HG03521 (cell line): ENCODE data around the gene PDE11A.

Experiments
- ATAC-seq: cut with Tn5 transposase; IDR thresholded peaks from one replicate; pipeline ENCODE4 v1.9.1; 2021; ENCODE audit warnings: mild to moderate bottlenecking, moderate library complexity; ENCODE audit not compliant: unreplicated experiment

PDE11A gene

DNA sequence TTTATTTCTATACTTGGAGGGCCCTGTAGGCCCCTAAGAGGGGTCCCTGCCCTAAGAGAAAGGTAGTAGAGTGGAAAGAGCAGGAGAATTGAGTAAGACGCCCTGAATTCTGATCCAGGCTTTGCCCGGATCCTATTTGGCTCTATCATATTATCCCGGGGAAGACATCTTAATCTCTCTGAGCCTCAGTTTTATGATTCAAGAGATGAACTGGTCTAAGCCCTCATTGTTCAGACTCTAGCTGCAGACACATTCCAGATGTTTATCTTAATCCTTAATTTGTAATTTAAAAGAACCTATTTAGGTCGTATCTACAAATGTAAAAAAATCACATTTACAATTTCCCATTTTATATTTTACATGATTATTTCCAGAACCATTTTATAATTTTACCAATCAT lies 459.9 kb downstream of the PDE11A start:
- ATAC-seq = no peak

DNA sequence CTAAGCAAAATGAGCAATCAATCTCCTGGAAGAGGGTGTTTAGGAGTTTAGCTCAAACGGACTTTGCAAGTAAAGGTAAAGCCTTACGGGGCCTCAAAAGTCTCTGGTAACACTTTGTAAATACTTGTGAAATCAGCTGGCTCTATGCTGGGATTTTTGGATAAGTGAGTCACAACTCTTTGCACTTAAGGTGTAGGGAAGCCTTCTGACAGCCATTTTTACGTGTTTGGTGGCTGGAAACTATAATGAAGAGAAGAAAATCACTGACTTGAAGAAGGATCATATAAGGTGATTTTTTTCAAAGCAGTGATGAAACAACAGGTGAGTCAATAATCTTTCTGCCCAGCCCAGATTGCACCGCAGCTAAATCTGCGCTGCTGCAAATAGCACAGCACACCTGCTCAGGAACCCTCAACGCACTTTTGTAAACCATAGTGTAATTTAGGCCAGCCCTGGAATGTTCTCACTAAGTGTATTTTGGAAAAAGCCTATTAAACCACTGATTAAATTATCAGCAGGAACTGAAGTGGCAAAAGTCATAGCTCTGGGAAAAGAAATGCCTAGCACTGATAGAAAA lies 461.2 kb downstream of the PDE11A start:
- no peak for ATAC-seq

DNA sequence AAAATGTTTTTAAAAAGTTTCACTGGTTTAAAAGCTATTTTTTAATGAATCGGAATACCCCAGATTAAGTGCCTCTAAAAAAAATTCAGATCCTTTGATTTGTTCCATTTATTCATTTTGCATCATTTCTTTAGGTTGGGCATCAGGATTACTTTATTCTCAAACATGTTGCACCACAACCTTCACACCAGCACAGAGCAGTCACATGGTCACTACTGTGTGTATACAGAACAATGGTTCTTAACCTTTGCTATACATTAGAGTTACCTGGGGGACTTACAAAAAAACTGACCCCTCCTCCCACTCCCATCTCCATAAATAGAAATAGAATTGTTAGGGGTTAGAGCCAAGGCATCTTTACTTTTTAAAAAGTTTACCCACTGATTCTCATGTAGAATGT lies 461.8 kb downstream of the PDE11A start:
- no peak for ATAC-seq

DNA sequence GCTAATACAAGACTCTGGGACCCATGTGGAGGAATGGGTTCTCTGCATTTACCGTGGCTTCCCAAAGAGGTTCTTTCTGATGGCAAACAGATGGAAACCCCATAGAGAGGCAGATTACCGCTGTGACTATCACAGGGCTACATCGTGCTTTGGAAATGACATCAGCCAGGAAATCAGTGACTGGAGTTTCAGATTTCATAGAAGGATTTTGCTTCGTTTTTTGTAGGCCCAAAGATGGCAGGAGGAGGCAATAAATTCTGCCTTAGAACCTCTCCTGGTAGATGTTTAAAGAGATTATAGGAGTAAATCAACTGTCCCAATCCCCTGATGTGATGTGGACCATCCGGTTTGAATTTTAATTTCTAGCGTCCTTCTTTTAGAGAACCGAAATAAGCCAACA lies 465.9 kb downstream of the PDE11A start:
- ATAC-seq = no peak

DNA sequence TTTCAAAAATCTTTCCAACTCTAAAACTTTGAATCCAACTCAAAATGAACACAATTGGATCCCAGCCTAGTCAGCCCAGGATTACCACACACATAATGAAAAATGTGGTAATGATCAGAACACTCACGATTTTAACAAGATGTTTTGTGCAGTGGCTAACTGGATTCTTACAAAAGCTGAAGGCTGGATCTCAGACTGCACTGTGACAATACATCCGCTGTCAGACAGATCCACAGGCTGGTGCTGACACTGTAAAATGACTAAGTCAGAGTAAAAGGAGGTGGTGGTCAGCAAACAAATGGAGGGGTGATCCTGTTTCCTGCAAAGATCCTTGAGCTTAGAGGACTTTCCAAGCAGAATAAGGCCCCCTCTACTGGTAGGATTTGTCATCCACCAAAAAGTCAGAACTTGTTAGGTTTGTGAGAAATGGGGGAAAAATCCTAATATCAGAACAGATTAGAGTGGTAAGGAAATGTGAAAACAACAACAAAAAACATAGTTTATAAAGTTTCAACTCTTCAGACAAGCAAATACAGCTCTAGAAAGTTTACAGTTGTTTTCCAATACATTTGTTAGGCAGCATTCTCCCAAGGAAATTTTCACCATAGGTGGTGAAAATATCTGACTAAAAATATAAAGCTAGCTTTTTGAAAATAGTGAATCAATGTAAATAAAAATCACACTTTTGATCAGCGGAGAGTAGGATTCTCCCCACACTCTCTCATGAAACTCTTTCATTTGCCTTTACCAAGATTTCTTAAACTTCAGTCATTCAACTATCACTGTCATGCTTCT lies 468.1 kb downstream of the PDE11A start:
- ATAC-seq = no peak

DNA sequence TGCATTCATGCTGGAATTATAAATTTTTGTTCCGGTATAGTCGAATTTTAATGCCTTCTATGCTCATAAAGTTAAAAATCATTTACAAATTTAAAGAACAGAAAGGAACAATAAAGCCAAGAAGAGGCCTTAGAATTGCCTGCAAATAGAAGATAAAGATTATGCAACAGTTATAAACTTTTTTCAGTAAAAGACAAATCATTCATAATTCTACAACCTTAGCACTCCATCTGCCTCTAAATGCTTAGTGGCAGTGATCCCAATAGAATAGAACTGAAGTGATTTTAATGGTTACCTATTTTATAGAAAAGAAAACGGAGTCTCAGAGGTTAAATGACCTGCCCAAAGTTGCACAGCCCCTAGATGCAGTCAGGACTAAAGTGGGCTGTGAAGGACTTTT lies 468.8 kb downstream of the PDE11A start:
- no peak for ATAC-seq

DNA sequence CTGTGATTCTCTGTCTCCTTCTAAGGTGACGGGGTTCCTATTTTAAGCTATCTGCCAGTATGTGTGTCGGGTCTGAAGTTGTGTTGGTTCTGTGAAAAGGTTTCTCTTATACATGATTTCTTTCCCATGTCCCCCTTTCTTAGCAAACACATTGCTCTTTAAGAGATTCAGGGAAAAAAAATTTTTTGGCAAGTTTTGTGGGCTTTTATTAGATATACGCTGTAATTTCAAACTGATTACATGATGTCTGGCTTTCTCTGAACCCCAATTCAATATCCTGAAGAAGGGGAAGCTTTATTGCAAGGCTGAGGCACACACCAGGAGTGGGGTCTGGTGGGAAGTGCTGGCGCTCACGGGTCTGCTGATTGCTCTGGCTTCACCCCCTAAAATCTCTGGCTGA lies 469.4 kb downstream of the PDE11A start:
- no peak for ATAC-seq

DNA sequence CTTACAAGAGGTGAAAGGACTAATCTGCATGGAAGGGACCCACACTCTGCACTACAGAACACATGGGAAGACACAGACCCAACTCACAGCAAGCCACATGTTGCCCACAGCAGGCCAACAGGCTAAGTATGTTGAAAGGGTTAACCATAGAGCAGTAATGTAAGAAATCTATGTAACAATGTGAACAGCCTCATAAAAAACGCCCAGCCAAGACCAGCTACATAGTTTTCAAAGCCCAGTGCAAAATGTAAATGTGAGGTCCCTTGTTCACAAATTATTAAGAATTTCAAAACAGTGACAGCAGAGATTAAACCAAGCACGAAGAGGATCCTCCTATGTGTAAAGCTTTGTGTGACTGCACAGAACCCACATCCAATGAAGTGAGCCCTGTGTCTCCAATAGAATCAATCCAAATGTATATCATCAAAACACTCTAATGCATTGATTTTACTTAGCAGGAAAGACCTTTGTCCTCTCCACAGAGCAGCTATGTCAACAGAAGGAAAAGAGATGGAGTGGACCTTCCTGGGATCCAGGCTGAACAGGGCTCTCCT lies 469.9 kb downstream of the PDE11A start:
- no peak for ATAC-seq

DNA sequence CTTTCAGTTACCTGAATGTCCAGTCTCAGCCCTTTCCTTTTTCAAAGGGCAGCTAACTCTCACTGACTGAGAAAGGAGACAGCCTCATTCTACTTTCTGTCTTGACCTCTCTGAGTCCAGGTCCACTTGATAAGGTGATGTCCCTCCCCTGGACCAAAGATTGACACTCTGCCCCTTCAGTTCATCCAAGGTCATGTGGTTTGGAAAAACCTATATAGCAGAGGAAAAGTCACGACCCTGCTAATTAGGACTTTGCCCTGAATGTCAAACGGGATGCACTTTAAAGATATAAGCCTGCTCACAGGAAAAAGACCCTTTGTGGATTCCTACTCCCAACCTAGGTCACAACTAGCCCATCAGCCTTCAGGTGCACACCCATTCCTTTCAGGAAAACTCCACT lies 471.7 kb downstream of the PDE11A start:
- ATAC-seq = no peak

DNA sequence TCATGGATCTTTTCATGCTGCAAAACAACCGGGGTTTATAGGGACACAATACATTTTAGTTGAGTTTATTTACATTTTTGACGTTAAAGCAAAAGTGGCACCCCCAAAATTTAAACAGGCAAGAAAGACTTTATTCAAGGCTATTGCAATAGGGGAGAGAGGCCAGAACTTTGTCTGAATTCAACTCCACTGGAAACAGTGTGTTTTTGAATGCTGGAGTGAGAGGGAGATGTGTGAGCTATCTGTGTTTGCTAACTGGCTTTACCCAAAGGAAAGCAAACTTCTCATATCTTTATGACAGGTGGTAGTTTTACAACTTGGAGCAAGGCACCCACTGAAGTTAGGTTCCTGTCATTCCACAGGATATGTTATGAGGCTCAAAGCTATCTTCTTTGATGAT lies 472.6 kb downstream of the PDE11A start:
- no peak for ATAC-seq

DNA sequence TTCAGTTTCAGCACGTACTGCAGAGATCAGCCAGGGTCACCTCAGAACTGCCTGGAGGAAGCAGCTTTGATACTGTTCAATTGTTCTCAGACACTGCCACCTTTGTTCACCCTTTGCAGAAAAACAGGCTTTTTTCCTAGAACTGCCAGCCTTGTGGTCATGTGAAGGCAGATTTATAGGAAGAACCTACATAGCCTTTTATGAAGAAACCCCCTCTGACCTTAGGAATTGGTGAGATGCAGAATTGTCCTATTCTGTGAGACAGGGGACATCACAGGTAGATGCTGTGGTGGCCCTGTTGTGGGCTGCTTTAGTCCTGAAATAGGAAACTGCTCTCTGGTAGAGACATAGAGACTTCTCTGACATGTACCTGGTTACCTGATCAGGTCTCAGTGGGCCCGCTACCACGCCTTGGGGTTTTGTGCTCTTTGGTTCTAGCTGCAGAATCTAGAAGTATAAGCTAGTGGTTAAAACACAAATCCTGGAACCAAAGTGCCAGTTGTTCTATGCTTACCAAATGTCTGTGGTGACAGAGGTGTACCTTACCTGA lies 473.4 kb downstream of the PDE11A start:
- ATAC-seq = no peak

DNA sequence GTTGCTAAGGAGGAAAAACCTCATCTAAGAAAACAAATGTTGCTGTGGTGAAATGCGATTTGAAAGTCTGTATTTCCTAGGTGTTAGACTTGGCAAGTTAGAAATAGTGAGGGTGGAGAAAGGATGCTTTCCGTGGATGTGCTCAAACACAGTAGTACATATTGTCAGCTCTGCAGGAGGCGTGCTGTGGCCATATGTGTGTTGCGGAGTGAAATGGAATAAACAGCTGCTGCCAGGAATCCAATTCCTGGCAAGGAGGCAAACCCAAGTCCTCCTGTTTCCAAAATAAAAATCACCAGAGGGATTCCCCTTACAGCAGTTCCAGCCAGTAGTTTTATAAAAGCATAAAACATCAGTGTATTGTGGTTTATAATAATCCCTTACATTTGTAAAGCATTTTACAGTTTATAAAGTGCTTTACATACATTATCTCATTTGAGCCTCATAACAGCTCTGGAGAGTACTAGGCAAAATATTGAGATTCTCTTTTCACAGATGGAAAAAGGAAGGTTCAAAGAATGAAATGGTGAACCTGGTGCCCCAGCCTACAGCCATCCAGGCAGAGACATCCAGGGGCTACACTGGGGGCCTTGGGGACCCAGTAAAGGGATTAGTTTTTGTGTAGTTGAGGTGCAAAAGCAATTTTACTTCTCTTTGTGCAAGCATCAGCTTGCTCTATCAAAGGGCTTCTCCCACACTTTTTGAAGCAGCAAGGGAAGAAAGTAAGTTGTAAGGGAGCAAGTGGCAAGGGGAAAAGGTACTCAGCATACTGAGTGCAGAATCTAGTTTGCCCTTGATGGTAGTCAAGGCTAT lies 474.0 kb downstream of the PDE11A start:
- ATAC-seq = no peak

DNA sequence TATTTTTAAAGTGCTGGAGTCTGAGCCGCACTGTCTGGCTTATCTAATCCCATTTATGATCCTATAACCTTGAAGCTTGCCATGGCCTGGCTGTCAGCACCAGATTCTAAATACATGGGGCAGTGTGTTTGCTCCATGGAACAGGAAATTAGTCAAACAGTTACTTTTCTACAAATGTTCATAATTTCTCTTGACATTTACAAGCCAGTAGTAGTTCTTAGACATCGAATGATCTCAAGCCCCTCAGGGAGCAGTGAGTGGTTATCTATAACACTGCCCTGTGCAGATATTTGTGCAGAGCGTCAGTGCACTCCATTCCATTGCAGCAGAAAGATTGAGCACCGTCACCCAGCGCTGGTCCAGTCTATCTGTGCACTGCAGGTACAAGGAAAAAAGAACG lies 474.8 kb downstream of the PDE11A start:
- ATAC-seq = no peak

DNA sequence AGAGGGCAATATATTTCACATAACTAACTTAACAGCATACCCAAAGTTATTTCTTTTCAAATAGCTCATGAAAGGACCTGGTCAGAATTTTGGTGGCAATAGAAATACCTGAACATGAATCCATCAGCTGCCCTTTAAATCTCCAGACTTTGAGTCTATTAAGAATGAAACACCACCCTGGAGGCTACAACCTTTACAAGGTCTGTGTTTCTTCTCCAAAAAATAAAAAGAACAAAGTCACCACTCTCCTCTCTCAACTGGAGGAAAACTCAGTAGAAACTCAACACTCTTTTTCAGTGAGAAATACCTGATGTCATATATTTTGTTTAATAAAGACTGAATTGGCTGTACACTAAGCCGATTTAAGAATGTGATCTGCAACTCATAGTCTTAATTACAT lies 475.7 kb downstream of the PDE11A start:
- no peak for ATAC-seq

DNA sequence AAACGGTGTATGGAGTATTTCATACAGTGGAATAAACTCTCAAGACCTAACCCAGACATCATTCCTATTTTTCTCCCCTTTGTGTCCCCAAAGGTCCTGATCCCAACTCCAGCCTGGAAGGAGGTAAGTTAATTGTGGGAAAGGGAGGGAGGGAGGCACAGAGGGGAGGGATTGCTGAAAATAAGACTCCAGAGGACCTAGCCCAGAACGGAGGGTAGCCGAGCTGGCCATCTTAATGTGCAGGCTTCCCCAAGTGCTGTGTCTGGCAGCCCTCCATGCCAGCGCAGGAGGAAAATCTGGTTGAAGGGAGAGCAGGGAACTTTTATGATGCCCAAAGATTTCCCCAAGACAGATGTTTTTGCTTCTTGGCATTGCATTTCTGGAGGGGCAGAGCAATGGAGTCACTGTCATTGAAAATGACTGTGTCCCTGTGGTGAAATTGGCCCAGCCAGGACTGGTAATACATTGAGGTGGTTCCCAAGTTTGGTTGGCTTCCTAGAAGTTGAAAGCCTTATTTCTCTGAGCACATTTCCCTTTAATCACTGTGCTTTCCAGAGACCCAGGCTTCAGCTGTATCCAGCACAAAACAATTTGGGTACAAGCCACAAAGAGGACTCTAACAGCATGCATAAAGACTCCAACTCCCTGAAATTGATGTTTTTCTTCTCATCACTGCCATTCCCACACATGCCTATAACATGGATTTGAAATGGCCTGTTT lies 477.3 kb downstream of the PDE11A start:
- no peak for ATAC-seq

DNA sequence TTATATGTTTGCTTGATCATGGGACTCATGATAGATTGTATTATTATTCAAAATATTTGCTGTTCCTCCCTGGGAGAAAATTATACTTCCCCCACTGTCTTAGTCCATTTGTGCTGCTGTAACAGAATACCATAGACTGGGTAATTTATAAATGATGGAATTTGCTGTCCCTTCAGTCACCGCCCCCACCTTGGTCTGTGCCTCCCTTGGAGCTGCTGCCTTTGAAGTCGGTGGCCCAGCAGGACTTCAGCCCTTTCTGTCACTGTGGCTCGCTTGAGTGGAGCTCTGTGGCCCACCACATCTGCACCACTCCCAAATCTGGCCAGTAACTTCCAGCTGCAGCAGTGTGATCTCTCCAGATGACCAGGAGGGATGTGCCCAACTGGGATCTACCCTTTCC lies 479.2 kb downstream of the PDE11A start:
- ATAC-seq = no peak

DNA sequence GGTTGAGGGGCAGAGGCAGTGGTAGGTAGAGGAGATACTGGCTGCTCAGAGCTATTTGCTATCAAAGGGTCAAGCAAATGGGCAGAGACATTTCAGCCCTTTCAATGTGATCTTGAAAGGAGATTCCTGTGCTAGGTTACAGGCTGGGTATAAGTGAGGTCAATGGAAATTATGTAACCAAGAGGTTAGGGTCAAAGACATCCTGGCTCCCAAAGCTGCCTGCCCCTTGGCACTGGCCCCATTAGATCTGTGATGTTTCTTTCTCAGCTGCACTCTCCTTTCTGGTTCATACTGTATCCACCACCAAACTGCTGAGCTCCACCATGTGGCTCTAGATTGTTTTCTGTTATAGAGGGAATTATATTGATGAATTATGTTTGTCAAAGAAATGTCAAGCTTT lies 479.6 kb downstream of the PDE11A start:
- ATAC-seq = no peak

DNA sequence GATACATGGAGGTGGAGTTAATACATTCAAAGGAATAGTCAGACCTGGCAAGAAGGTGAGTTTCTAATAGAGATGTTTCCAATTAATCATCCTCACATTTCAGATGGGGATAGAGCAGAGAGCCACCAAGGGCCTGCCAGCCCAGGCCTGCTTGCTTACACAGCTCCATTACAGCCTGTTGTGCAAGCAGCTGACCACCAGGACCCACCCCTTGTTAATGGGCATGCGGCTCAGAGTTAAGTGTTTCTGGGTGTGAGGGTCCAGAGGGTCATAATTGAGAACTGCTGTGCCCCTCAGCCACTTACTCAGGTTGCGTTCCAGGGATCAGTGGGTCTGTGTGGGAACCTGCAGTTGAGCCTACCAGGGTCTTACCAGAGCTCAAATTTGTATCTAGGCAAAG lies 480.2 kb downstream of the PDE11A start:
- ATAC-seq = no peak

DNA sequence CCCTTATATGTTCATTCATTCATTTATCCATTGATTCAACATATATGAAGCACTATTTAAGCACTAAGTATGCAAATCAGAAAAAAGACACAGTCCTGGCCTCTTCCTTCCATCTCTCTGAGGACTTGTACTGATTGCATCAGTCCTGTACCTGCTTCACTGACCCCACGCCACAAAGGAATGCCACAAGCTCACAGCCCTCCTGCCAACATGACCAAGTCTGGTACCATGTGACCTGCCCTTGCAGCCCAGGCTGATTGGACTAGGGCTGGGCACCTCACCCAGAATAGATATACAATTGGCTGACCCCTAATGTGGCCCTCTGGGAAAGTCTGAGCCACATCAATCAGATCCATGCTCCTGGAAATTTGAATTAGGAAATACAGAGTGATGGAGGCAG lies 483.4 kb downstream of the PDE11A start:
- ATAC-seq = no peak

DNA sequence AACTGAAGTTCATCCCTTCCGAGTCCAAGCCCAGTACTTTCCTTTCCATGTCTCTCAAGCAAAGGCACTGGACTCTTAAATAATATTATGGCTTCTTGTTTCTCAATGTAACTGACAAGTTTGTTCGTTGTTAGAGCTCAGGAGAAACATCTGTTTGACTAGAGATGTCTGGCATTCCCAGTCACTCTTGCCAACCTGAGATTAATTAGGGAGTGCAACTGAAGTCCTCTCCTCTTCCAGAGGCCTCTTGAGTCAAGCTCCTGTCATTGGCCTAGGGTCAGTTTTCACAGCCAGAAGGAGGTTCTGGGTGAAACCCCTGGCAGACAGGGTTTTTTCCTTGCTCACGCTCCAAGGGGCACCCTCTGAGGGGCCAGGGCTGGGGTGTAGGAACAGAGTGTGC lies 483.9 kb downstream of the PDE11A start:
- ATAC-seq = no peak

DNA sequence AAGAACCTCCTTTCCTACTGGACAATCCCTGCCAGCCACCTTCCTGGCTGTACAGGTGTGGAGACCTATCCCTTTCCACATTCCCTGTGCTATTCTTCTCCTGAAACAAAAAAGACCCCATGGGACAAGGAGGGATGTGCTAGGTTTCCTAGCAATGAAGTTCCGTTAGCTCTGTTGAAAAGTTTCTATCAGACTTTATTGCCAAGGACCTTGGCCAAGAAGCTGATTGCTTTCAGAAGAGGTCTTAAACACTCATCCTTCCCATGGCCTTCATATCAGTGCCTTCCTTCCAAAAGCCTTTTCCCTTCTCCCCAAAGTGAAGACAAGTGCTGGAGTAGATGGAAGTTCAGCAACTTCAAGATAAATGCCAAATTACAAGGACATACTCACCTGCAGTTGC lies 485.2 kb downstream of the PDE11A start:
- no peak for ATAC-seq
